SK-N-SH (cell line): ENCODE data around the gene DLG2. TPM values are rescaled to one million over a fixed set of nuclear protein-coding genes. Genes with fewer than 3 reads are reported as not detected.

Experiments used
- CTCF ChIA-PET: fragments of 300-600, 350-600 bp; formaldehyde crosslinking; extraction: SDS; loops from one replicate; lab custom pipeline; 2021; lab: Yijun Ruan, JAX
- POLR2A ChIA-PET: fragments of 350-600 bp; sonication (Branson Sonifier 250); formaldehyde crosslinking; extraction: SDS; loops from one replicate; lab custom pipeline; 2020; ENCODE audit warnings: antibody characterized with exemption, inconsistent platforms; lab: Yijun Ruan, JAX
- DNase-seq: peaks from one replicate; pipeline ENCODE4 v3.0.0; 2012
- H2AFZ ChIP-seq: fragments of 200-600 bp; sonication (generic); 2 replicates; pipeline ENCODE4 v1.8.1; 2016; ENCODE audit warnings: antibody characterized with exemption, mild to moderate bottlenecking, low read depth
- H3F3A ChIP-seq: fragments of 200-600 bp; sonication (generic); replicated peaks from 2 replicates; pipeline ENCODE3; 2016; ENCODE audit warnings: antibody characterized with exemption, mild to moderate bottlenecking; ENCODE audit not compliant: insufficient read depth
- H3K27ac ChIP-seq, 2 experiments: fragments of 200-500 bp in 1 of 2; fragments of 200-600 bp in 1 of 2; sonication (Bioruptor generic) in 1 of 2; sonication (generic), shearing (Covaris generic) in 1 of 2; 2 replicates each; pipeline versions ENCODE4 v1.5.1 to v1.6.1; 2014 to 2016; ENCODE audit warnings: low read depth in 2 of 2, inconsistent platforms in 1 of 2, low read length in 1 of 2, mild to moderate bottlenecking in 1 of 2, mixed read lengths in 1 of 2
- H3K27me3 ChIP-seq: fragments of 200-600 bp; sonication (generic), shearing (Covaris generic); 2 replicates; pipeline ENCODE4 v1.6.1; 2016; ENCODE audit warnings: mixed run types; ENCODE audit not compliant: insufficient read depth
- H3K36me3 ChIP-seq, 2 experiments: fragments of 200-500 bp in 1 of 2; fragments of 200-600 bp in 1 of 2; sonication (Bioruptor generic) in 1 of 2; sonication (generic) in 1 of 2; replicated peaks in 1 of 2; 2 replicates each; pipeline versions ENCODE3 to v1.5.1; 2014 to 2016; ENCODE audit warnings: low read length in 1 of 2, mild to moderate bottlenecking in 1 of 2; ENCODE audit not compliant: insufficient read depth in 2 of 2, control insufficient read depth in 1 of 2
- H3K4me1 ChIP-seq, 2 experiments: fragments of 200-500 bp in 1 of 2; fragments of 200-600 bp in 1 of 2; sonication (Bioruptor generic) in 1 of 2; sonication (generic), shearing (Covaris generic) in 1 of 2; 2 replicates each; pipeline versions ENCODE4 v1.5.1 to v1.6.1; 2014 to 2016; ENCODE audit warnings: low read depth in 1 of 2, low read length in 1 of 2, mixed run types in 1 of 2; ENCODE audit not compliant: insufficient read depth in 2 of 2, control insufficient read depth in 1 of 2
- H3K4me2 ChIP-seq: fragments of 200-600 bp; sonication (generic), shearing (Covaris generic); 2 replicates; pipeline ENCODE4 v1.6.1; 2017; ENCODE audit warnings: mixed run types
- H3K4me3 ChIP-seq, 2 experiments: fragments of 200-500 bp in 1 of 2; fragments of 200-600 bp in 1 of 2; sonication (Bioruptor generic) in 1 of 2; sonication (generic), shearing (Covaris generic) in 1 of 2; 2 replicates each; pipeline versions ENCODE4 v1.5.1 to v1.8.1; 2014 to 2016; ENCODE audit warnings: low read depth in 2 of 2, inconsistent platforms in 1 of 2, low read length in 1 of 2, mild to moderate bottlenecking in 1 of 2, mixed read lengths in 1 of 2, moderate library complexity in 1 of 2
- H3K79me2 ChIP-seq: fragments of 200-600 bp; sonication (generic); 2 replicates; pipeline ENCODE4 v1.8.1; 2017; ENCODE audit warnings: mild to moderate bottlenecking; ENCODE audit not compliant: insufficient read depth
- H3K9ac ChIP-seq: fragments of 200-600 bp; sonication (generic); 2 replicates; pipeline ENCODE4 v1.6.1; 2017; ENCODE audit warnings: mixed run types
- H3K9me2 ChIP-seq: fragments of 200-600 bp; sonication (generic); 2 replicates; pipeline ENCODE4 v1.6.1; 2017; ENCODE audit warnings: mixed run types
- H3K9me3 ChIP-seq: fragments of 200-600 bp; sonication (generic); 2 replicates; pipeline ENCODE4 v1.6.1; 2017; ENCODE audit warnings: mixed run types, mild to moderate bottlenecking, moderate library complexity
- H4K20me1 ChIP-seq: fragments of 200-600 bp; sonication (generic); 2 replicates; pipeline ENCODE4 v1.6.1; 2017; ENCODE audit warnings: mild to moderate bottlenecking, mixed run types; ENCODE audit not compliant: insufficient read depth
- ELF1 ChIP-seq: IDR thresholded peaks from 2 replicates; pipeline ENCODE4 v1.4.0; 2012
- EZH2phosphoT487 ChIP-seq: fragments of 200-600 bp; sonication (generic); IDR thresholded peaks from 2 replicates; pipeline ENCODE4 v1.6.1; 2017; ENCODE audit warnings: low read depth, mixed run types, mild to moderate bottlenecking, antibody characterized with exemption, moderate library complexity, borderline replicate concordance
- FOSL2 ChIP-seq: IDR thresholded peaks from 2 replicates; pipeline ENCODE4 v1.4.0; 2012; ENCODE audit warnings: low read depth, mild to moderate bottlenecking, moderate library complexity, borderline replicate concordance
- FOXJ3 ChIP-seq: sonication (generic); formaldehyde crosslinking; IDR thresholded peaks from 2 replicates; pipeline ENCODE4 v1.5.1; 2020; ENCODE audit warnings: mild to moderate bottlenecking, missing genetic modification reagents
- FOXM1 ChIP-seq: IDR thresholded peaks from 2 replicates; pipeline ENCODE4 v1.4.0; 2012; ENCODE audit warnings: low read depth, mild to moderate bottlenecking
- GABPA ChIP-seq: IDR thresholded peaks from 2 replicates; pipeline ENCODE4 v1.4.0; 2012; ENCODE audit warnings: low read depth, mild to moderate bottlenecking
- GATA2 ChIP-seq: sonication (generic); formaldehyde crosslinking; IDR thresholded peaks from 2 replicates; pipeline ENCODE4 v1.5.0; 2020; ENCODE audit warnings: mild to moderate bottlenecking, missing genetic modification reagents
- IRF3 ChIP-seq: fragments of 150-350 bp; IDR thresholded peaks from 2 replicates; pipeline ENCODE4 v1.6.1; 2016; ENCODE audit warnings: mild to moderate bottlenecking, low read depth, low read length
- JUND ChIP-seq: IDR thresholded peaks from 2 replicates; pipeline ENCODE4 v1.4.0; 2012
- MAX ChIP-seq: IDR thresholded peaks from 2 replicates; pipeline ENCODE4 v1.4.0; 2012; ENCODE audit warnings: low read depth
- MEF2A ChIP-seq: IDR thresholded peaks from 2 replicates; pipeline ENCODE4 v1.4.0; 2012; ENCODE audit warnings: low read depth, borderline replicate concordance
- MXI1 ChIP-seq: IDR thresholded peaks from 2 replicates; pipeline ENCODE4 v1.6.1; 2012; ENCODE audit warnings: mild to moderate bottlenecking, low read depth, low read length, improper control_type of control experiment
- NRF1 ChIP-seq: IDR thresholded peaks from 2 replicates; pipeline ENCODE4 v1.6.1; 2012; ENCODE audit warnings: low read depth, mild to moderate bottlenecking, low read length
- RAD21 ChIP-seq: IDR thresholded peaks from 2 replicates; pipeline ENCODE4 v1.6.1; 2012; ENCODE audit warnings: mild to moderate bottlenecking, low read length
- RFX5 ChIP-seq: IDR thresholded peaks from 2 replicates; pipeline ENCODE4 v1.6.1; 2012; ENCODE audit warnings: mild to moderate bottlenecking, improper control_type of control experiment, low read length
- RXRA ChIP-seq: IDR thresholded peaks from 2 replicates; pipeline ENCODE4 v1.4.0; 2012; ENCODE audit warnings: low read depth, mild to moderate bottlenecking, borderline replicate concordance
- SIN3A ChIP-seq: IDR thresholded peaks from 2 replicates; pipeline ENCODE4 v1.6.1; 2012; ENCODE audit warnings: low read depth, mild to moderate bottlenecking, low read length, moderate library complexity, borderline replicate concordance
- TAF1 ChIP-seq: IDR thresholded peaks from 2 replicates; pipeline ENCODE4 v1.6.1; 2012; ENCODE audit warnings: low read depth, mild to moderate bottlenecking, low read length, moderate library complexity, borderline replicate concordance
- TEAD4 ChIP-seq: IDR thresholded peaks from 2 replicates; pipeline ENCODE4 v1.4.0; 2012; ENCODE audit warnings: mild to moderate bottlenecking, borderline replicate concordance; ENCODE audit not compliant: insufficient read depth
- YY1 ChIP-seq: IDR thresholded peaks from 2 replicates; pipeline ENCODE4 v1.4.0; 2012; ENCODE audit warnings: low read depth, mild to moderate bottlenecking
- WGBS: methylation state at CpG from one replicate; pipeline ENCODE4 v1.1.6; 2017; ENCODE audit warnings: low lambda C conversion rate; 5-methylcytosine and 5-hydroxymethylcytosine counted together
- polyA plus RNA-seq, 3 experiments: library from polyadenylated mRNA; depleted of rRNA; stranded (reverse); fragments of >200 nt; gene quantifications; 2 replicates each; pipeline ENCODE4 v1.2.3, GENCODE V29; 2012
- TF ChIP-seq, protein P1 (sequence below): fragments of 150-350 bp; IDR thresholded peaks from 2 replicates; pipeline ENCODE4 v1.6.1; 2017; ENCODE audit warnings: antibody characterized with exemption, low read length, low read depth, borderline replicate concordance
- TF ChIP-seq, protein P2 (sequence below): IDR thresholded peaks from 2 replicates; pipeline ENCODE4; 2012

The DLG2 gene
- polyA plus RNA-seq, 1 of the 3 experiments (the other 2 are of a cell fraction): 0.21 TPM

- TF ChIP-seq FOXJ3 (no peak), GATA2 (CRISPR knock-in tag) (no peak), EZH2phosphoT487 (no peak), RFX5 (no peak), TEAD4 (no peak), RAD21 (no peak), FOSL2 (no peak), RXRA (no peak), TAF1 (no peak), IRF3 (no peak), MEF2A (no peak)
- TF ChIP-seq, protein P1, sequence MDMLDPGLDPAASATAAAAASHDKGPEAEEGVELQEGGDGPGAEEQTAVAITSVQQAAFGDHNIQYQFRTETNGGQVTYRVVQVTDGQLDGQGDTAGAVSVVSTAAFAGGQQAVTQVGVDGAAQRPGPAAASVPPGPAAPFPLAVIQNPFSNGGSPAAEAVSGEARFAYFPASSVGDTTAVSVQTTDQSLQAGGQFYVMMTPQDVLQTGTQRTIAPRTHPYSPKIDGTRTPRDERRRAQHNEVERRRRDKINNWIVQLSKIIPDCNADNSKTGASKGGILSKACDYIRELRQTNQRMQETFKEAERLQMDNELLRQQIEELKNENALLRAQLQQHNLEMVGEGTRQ: no peak
- ChIA-PET POLR2A (no interaction called here), CTCF (interaction anchor here (1.4 to 1.6 kb wide), 2 partner anchors 9 to 14 kb away, joined by 3 to 6 read pairs; no protein-coding TSS in a partner anchor)
- Histone ChIP-seq H3K36me3 (no peaks in the 10 kb centered on the region), H3F3A (no peaks in the 10 kb centered on the region), H3K27me3 (no peaks in the 10 kb centered on the region), H3K79me2 (no peaks in the 10 kb centered on the region), H3K4me1 (no peaks in the 10 kb centered on the region), H3K27ac (no peak overlapping the region), H3K9me3 (no peaks in the 10 kb centered on the region), H3K9ac (no peak overlapping the region), H3K4me3 (no peak overlapping the region), H3K9me2 (no peaks in the 10 kb centered on the region), H4K20me1 (no peaks in the 10 kb centered on the region), H2AFZ (no peak overlapping the region), H3K4me2 (no peak overlapping the region)
- no peak for DNase-seq
- WGBS: 54% methylated on average over 3 of the region's 3 CpGs
These were observed 1282.1 kb downstream of the DLG2 start for GRCh38 chr11:84345027-84345426.

DNA sequence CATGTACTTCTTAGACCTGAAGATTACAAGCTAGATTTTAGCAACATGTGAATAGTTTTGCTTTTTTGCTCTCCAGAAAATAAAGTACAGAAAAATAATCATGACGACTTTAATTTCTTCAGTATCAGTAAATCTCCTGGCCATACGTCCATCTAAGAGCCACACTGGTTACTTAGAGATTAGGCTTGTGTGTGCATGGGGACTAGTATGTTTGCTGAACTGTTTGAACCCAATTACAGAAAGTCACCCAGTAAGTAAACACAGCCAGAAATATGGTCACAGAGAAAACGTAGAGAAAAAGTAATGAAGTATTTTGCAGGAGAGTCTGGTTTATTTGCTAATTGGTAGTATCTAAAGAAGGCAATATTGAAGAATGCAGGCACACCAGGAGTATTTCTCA lies 1287.3 kb downstream of the DLG2 start:
- POLR2A ChIA-PET: no interaction called here
- Histone ChIP-seq H2AFZ (no peak overlapping the region), H3K27me3 (no peaks in the 10 kb centered on the region), H3K4me3 (no peak overlapping the region), H3K79me2 (no peaks in the 10 kb centered on the region), H3K9me3 (no peaks in the 10 kb centered on the region), H4K20me1 (no peaks in the 10 kb centered on the region), H3K9ac (no peak overlapping the region), H3F3A (no peaks in the 10 kb centered on the region), H3K4me2 (no peak overlapping the region), H3K27ac (no peak overlapping the region), H3K36me3 (no peaks in the 10 kb centered on the region), H3K4me1 (no peaks in the 10 kb centered on the region), H3K9me2 (no peaks in the 10 kb centered on the region)
- TF ChIP-seq YY1: no peak
- no peak for TF ChIP-seq MXI1
- no peak for TF ChIP-seq EZH2phosphoT487
- no peak for TF ChIP-seq GATA2 (CRISPR knock-in tag)
- no peak for TF ChIP-seq FOSL2
- no peak for TF ChIP-seq NRF1
- TF ChIP-seq, protein P1: no peak
- TF ChIP-seq FOXM1: no peak
- TF ChIP-seq GABPA: no peak
- no peak for TF ChIP-seq JUND
- no peak for TF ChIP-seq SIN3A
- no peak for TF ChIP-seq TEAD4
- TF ChIP-seq ELF1: no peak
- no peak for TF ChIP-seq MAX
- TF ChIP-seq, protein P2, sequence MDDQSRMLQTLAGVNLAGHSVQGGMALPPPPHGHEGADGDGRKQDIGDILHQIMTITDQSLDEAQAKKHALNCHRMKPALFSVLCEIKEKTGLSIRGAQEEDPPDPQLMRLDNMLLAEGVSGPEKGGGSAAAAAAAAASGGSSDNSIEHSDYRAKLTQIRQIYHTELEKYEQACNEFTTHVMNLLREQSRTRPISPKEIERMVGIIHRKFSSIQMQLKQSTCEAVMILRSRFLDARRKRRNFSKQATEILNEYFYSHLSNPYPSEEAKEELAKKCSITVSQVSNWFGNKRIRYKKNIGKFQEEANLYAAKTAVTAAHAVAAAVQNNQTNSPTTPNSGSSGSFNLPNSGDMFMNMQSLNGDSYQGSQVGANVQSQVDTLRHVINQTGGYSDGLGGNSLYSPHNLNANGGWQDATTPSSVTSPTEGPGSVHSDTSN: no peak
- 45% methylated on average over 3 of the region's 3 CpGs for WGBS
- CTCF ChIA-PET: no interaction called here
- DNase-seq: no peak
